CD4-positive, alpha-beta T cell treated with Interleukin-17A for 4 hours (primary cell): Measurements from ENCODE around the gene RASGEF1B.
A peak's percentile ranks its signal among the peaks of the same experiment; 100 is the strongest.
"Not testable (repeated sequence)": the region's sequence is repeated elsewhere in the genome, so short reads cannot be mapped to it uniquely, and the experiment has no call there.

Source experiments
- DNase-seq: peaks from one replicate; pipeline ENCODE4 v3.0.0-alpha.2; 2020; ENCODE audit warnings: mixed read lengths

RASGEF1B gene

DNA sequence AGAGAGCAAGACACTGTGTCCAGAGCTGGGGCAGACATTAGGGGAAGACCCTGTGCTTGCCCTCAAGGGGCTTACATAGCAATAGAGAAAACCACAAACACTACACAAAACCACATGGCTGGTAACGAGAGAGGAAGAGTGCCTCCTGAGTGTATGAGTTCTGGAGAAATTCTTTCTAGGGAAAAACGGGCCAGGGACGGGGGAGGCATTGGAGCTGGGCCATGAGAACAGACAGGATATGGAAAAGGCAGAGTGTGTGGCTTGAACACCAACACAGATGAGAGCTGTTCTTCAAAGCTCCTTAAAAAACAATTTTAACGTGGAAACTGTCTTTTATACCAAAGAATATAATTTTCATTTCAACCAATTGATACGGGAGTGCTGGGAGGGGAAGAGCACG is 42.7 kb downstream of the RASGEF1B start:
- DNase-seq, result no peak

DNA sequence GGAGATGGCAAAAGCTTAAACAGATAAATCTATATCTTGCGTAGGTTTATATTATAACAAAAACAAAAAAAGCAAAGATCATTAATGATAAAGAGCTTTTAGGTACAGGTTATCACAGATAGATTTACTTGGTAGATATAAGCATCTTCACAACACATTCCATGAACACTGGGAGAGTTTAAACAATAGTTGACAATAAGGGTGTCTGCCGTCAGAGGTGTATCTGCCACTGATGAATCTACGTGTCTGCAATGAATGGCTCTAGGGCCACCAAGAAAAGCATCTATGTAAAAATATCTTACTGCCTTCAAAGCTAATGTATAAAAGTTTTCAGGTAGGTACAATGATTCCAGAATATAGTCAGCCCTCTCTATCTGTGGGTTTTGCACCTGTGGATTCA is 43.7 kb downstream of the RASGEF1B start:
- DNase-seq, result no peak

DNA sequence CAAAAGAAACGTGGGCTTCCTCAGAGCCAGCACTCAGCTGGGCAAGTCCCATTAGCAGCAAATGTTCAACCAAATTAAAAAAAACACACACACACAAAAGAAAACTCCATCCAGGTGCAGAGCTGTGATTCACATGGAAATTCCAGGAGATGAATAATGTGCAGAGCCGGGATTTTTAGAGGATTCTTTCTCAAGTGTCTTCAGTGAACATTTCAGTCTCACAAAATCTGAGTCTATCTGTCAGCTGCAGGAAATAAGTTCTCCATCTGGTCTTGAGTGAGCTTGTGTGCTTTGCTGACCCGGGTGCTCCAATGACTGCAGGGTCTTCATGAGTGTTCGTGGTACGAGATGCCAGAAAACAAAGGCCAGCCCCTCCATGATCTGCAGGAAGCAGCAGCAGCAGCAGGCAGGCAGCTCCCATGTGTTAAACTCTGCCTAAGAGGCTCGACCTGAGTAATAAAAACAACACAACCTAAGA is 44.3 kb downstream of the RASGEF1B start:
- no peak for DNase-seq

DNA sequence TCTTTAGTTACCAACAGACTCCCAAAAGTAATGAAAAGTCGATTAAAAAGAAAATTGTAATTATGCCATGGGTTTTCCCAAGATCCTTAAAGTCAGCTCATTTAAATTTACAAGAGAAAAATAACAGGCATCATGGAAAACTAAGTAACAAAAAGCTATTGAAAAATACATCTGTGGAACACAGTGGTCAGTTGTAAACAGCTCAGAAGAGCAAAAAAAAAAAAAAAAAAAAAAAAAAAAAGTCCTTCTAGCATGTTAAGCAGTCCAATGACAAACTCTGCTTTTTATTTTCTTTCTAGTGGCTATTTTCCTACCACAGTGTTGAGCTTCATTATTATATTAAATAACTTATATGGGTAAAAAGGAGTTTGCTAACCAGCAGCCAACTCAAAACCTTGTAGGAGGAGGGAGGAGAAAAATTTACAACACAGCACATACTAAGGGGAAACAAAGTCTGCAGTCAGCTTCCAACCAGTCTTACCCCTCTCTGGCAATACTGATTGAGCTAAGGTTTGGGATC is 44.9 kb downstream of the RASGEF1B start:
- DNase-seq, result no peak

DNA sequence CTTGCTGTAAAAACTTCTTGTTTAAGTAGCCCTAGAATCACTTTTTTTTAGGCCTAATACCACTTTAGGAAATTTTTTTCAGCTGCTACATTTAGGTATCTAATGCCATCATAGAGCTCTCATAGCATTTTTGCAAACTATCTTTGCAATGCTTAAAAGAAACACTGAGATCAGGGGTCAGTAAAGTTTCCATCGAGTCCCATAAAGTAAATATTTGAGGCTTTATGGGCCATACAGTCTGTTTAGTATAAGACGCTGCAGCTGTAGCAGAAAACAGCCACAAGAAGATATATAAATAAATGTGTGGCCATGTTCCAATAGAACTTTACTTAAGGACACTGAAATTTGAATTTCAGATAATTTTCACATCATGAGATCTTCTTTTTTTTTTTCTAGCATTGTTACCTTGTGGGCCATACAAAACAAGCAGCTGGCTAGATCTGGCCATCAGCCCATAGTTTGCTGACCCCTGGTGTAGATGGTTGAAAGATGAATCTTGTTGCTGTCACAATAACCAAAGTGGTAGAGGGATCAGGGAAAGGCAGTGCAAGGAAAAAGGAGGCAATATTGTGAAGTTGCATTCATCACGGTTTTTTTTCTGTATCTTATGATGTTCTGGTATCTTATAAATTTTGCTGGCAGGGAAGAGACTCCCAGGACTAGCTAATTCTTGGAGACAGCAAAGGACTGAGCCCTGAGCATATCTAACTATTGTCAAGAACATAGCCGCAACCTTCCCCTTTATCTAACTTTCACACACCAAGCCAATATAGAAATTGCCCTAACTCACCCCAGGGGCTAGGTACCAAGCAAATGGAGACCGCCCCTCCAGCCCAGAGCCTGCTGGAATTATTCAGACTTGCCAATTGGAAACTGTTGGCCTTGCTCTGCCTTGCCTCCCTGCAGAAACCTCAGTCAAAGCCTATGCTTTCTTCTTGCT is 46.6 kb downstream of the RASGEF1B start:
- DNase-seq, result no peak

DNA sequence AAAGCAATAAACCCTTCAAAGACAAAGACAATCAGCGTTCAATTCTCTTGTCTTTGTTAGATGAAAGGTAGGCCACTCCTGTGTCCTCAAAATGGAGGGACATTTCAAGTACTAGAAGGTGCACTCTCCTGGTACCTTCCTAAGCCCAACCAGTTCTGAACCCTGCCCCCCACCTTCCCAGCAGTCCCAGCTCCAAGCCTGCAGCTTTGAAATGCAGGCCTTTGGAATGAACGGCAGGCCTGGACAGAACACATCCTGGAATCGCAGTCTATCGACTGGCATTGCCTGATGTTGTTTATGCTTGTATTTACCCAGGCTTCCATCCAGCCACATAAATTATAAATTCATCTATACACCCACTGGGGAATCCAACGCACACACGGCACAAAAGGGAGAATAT is 47.4 kb downstream of the RASGEF1B start:
- no peak for DNase-seq

DNA sequence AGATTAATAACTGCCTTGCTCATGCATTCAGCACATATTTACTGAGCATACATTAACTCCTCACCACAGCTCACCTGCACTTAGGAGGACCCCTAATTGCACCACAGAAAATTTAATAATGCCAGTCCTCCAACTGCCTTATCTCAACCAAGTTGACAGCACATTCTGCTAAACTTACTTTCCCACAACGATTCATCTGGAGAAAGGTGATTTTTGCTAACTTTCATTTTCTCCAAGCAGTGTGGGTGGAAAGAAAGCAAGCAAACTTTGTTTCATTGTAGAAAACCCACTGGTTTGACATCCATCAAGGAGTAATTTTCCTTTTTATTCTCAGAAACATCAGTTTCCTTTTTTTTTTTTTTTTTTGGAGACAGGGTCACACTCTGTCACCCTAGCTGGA is 49.1 kb downstream of the RASGEF1B start:
- DNase-seq, result no peak

DNA sequence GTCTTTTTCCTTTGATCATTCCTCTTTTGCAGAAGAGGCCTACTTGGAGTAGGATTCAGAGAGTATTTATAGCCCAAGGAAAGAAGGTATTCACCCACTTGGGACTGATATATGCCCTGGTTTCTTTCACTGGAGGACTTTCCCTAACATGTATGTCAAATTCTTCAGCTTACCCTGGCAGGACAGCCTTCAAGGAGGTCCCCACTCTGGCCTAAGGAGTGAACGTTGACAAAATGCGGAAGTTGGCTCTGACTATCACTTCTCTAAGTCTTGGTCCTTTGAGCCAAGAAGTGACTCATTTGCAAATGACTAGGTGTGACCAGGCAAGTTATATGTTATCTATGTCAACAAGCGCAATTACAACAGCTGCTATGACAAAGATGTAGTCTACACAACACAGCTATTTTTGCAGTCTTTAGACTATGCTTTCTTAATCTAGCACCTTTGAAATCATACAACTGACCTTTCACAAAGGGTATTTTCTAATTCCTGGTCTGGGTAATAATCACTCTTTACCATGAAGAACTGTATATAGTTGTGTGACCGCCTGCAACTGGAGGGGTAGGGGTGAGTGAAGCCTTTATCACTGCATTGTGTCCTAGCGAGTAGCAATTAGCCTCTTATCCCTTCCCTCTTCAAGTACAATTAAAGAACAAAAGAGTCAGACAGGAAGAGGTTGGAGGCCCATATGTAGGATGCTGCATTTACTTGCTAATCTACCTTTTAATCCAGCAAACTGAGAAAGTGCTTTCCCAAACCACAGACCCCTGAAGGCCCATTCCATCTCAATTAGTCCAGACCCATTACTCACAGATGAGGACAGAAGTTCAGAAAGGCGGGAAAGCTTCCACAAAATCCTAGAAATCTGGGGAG is 50.1 kb downstream of the RASGEF1B start:
- DNase-seq, result no peak

DNA sequence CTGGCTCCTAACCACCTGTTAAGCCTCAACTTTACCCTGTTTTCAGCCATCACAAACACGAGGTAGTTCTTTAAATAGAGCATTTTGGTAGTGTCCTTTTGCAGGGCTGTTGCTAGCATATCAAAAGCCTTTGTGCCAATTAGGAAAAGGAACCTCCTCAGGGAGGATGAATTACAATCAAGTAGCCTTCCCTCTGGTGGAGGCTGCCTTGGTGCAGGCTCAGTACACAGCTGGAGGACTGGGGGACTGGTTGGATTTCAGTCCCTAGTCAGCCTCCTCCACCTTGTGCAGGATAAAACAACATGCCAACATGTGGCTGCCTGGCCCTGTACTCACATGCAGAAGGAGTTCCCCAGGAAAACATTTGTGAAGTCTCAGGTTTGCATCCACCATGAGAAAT is 53.1 kb downstream of the RASGEF1B start:
- DNase-seq, result no peak

DNA sequence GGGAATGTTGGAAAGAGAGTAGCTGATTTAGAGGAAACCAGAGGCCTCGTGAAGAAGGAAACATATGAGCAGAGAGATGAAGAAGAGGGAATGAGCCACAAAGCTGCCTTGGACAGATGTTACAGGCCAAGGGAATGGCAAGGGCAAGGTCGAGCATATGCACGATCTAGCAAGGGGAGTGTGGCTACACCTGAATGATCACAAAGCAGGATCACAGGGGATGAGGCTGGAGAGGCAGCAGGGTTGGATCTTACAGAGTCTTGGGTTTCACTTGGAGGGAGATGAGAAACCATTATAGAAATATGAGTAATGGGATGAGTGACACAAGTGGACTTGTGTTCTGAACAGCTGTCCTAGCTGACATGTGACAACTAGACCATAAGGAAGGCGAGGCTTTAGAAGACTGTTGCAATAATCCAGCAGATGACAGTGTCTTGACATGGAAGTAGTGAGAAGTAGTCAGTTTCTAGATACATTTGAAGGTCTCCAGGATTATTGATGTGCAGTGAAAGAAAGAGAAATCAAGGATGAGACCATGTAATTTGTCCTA is 58.7 kb downstream of the RASGEF1B start:
- DNase-seq, result no peak

DNA sequence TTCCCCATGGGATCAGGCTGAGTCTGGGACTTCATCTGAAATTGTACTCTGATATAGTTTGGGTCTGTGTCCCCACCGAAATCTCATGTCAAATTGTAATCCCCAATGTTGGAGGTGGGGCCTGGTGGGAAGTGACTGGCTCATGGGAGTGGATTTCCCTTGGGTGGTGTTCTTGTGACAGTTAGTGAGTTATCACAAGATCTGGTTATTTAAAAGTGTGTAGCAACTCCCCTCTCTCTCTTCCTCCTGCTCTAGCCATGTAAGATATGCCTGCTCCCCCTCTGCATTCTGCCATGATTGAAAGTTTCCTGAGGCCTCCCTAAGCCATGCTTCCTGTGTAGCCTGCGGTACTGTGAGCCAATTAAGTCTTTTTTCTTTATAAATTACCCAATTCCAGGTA is 61.0 kb downstream of the RASGEF1B start:
- DNase-seq, result no peak

DNA sequence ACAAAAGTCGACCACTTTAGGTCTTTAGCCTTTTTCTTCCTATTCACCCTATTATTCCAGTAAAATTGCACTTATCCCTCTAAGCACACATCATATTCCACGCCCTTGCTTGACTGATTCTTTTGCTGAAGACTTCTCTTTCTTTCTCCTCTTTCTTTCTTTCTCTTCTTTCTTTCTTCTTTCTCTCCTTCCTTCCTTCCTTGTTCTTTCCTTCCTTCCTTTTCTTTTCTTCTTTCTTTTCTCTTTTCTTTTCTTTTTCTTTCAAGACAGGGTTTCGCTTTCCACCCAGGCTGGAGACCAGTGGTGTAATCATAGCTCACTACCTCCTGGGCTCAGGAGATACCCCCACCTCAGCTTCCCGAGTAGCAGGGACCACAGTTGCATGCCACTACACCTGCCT is 61.9 kb downstream of the RASGEF1B start:
- DNase-seq, result no peak

DNA sequence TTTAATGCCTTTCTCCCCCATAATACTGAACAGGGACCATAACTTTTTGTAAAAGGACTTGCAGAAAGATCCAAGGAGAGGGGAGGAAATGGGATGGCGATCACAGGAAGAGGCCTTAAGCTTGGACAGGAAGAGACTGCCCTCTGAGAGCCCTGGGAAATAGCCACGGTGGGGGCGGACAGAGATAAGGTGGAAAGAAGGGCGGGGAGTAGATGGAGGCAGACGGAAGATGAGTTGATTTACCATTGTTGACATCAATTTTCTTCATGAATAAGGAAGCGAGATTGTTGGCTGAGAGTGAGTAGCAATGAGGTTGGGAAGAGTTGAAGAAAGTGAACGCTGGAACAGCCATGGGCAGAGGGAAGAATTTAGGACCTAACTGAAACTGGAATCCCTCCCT is 63.4 kb downstream of the RASGEF1B start:
- no peak for DNase-seq

DNA sequence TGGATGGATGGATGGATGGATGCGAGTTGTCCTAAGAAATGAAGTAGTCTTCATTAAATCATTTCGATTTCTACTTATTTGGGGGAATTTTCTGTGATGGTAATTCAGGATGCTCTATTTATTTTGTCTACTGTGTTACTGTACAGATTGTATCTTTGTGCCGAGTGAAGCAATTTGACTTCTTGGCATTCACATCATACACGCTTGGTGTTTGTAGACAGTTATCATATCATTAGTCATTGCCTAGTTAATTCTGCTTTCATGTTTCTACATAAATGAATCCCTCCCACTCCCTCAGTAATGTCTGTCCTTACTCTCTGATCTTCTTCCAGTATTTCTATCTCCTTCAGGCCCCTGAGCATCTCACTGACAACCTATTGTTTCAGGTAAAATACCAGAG is 64.0 kb downstream of the RASGEF1B start:
- no peak for DNase-seq

DNA sequence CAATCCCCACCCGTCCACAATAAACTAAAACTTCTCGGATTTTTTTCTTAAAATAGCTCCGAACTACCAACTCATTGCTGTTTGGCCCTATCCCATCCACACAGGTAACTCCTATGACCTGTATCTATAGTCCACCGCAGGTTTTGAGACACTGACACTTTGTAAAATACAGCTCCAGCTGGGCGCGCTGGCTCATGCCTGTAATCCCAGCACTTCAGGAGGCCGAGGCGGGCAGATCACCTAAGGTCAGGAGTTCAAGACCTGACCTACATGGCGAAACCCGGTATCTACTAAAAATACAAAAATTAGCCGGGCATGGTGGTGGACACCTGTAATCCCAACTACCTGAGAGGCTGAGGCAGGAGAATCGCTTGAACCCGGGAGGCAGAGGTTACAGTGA is 65.2 kb downstream of the RASGEF1B start:
- not testable (repeated sequence) for DNase-seq

DNA sequence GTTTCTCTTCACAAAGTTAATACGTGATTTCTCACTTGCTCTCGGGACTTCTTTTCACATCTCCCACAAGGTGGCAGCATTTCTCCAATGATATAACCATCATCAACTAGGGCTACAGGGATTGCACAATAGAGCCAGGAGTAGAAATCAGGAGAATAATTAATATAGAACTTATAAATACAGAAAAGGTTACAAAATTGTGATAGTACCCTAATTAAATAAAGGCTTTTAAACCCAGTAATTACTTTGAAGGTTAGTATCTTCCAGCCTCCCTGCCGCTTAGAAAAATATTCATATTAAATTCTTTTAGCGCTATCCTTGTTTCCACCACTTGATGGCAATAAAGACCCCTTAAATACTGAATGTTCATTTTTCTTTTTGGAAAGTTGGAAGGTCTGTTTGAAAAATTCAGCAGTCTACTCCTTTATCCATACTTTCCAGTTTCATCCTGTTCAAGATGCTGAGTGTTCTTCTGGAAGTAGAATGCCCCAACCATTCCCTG is 65.8 kb downstream of the RASGEF1B start:
- peak; percentile 60 for DNase-seq

DNA sequence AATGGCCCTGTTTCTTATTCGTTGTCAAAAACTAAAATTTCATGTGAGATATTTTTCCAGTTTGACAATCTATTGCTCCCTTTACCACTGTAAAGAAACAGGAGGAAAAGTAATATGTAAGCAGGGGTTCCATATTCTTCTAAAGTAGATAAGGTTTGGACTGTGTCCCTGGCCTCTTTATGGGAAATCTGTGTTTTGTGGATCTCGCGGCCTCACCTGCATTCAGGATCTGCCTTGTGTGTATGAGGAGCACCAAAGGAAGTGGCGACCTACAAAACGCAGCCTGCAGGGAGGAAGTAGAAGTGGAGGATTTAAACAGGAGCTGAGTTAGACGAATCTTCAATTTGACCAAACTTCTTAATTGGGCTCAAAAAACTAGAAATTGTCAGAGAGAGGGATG is 67.0 kb downstream of the RASGEF1B start:
- no peak for DNase-seq

DNA sequence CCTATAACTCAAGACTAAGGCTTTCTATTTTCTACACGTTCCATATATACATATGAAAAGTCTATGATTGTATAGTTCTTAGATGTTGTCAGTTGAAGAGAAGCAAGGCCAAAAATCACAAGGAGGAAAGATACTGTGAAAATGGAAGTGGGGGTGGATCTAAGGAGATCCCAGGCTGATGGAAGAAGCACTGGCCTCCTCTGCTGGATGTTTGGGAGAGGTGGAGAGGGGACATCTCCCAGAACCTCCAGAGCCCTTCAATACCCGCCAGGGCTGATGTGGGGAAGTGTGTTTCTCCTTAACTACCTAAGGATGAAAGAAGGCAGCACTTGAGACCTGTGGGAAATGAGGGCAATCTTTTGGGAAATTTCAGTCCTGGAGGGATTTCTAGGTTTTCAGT is 67.4 kb downstream of the RASGEF1B start:
- DNase-seq, result no peak

DNA sequence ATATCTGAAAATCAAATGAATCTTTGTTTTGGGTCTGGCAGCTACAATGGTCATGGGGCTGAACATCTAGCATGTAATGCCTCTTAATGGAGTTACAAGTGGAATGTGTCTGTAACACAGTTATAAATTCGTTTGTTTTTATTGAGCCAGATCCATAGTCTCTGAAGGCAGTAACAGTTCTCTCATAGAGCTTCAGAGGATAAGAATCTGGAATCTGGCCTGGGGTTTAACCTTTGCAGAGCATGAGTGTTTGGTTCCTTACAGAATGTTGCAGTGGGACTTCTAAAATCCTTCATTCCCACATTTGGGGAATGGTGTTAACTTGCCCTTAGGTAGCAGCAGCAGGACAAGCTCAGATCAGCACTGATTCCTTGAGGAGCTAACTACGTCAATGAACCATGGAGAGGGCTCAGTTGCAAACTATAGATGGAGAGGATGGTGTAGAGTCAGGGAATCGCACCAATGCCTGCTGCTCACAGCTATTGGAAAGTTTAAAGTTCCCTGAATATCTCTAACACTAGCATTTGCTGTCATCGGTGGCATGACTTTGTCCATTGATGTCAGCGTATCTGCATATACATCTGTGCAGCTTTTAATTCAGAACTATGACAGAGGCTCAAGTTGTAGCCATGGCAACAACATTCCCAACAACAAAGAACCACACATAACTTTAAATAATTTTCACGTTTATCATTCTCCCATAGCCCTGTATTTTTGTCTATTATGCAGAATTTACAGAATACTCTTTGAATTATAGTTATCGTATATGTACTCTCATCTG is 72.2 kb downstream of the RASGEF1B start:
- no peak for DNase-seq

DNA sequence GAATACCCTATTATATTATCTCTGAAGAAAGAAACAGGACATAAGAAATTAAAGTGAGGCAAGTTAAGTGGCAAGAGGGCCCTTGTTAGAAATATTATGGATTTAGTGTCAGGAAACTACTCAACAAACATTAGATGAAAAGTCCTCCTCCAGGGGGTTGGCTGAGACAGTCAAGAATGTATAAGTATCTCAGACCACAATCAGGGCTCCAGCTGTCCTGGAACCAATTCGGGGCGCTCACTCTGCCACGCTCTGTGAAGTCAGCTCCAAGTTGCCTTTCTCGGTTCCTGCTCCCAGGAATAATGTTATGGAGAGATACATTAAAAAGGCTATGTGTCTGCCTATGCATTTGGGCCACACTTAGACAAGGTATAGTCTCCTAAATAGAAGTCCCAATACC is 73.3 kb downstream of the RASGEF1B start:
- DNase-seq, result no peak

DNA sequence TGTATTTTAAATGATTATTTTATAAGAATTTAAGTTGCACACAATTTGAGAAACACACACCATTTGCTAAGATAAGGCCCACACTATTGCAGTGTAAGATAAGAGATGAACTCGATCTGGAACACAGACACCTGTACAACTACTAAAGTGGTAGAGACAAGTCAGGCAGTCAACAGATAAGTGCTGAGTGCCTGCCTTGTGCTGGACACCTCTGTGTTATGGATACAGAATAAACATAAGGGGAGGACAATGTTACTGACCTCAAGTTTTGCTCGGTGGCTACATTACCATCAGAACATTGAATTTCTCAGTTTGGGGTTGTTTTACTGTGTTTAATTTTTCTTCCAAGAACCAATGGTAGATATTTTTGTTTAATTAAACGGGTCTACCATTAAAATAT is 74.1 kb downstream of the RASGEF1B start:
- DNase-seq, result no peak

DNA sequence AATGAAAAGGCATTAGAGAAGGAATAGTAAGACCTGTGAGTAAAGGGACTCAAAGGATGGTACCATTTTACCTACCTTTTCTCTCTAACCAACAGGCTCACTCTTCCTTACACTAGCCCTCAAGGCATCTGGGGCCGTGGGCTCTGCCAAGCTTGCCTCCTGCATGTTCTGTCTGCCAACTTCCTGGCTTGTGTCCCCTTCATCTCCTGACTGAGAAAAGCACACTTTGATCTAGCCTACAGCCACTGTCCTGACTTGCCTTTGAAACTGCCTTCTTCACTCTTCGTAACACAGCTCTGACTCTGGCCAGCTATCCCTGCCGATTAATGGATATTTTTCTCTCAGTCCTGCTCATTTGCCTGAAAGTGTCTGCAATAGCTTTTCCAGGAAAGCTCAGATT is 76.5 kb downstream of the RASGEF1B start:
- DNase-seq, result no peak
